BLaER1 treated with 17β-estradiol and CSF1 and Interleukin-3, amounts not matched to agents 10 nM and 100 nM (cell line): ENCODE measurements around the gene FGFRL1.
A peak's percentile ranks its signal among the peaks of the same experiment; 100 is the strongest.

Source experiments
- H3K27ac ChIP-seq, 11 experiments: shearing (Covaris generic); formaldehyde crosslinking; 2 replicates each; pipeline ENCODE4 v1.8.1; 2022
- H3K27me3 ChIP-seq, 11 experiments: shearing (Covaris generic); formaldehyde crosslinking; 2 replicates each; pipeline ENCODE4 v1.8.1; 2022
- H3K36me3 ChIP-seq, 11 experiments: shearing (Covaris generic); formaldehyde crosslinking; 2 replicates each; pipeline ENCODE4 v1.8.1; 2022
- H3K4me1 ChIP-seq, 10 experiments: shearing (Covaris generic); formaldehyde crosslinking; 2 replicates each; pipeline ENCODE4 v1.8.1; 2022
- H3K4me2 ChIP-seq, 11 experiments: shearing (Covaris generic); formaldehyde crosslinking; 2 replicates each; pipeline ENCODE4 v1.8.1; 2022
- H3K4me3 ChIP-seq, 10 experiments: shearing (Covaris generic); formaldehyde crosslinking; 2 replicates each; pipeline ENCODE4 v1.8.1; 2022
- H3K9ac ChIP-seq, 11 experiments: shearing (Covaris generic); formaldehyde crosslinking; 2 replicates each; pipeline ENCODE4 v1.8.1; 2022
- H3K9me3 ChIP-seq, 11 experiments: shearing (Covaris generic); formaldehyde crosslinking; replicated peaks in 1 of 11; 2 replicates each; pipeline ENCODE4 v1.8.1; 2022
- H4K20me1 ChIP-seq, 11 experiments: shearing (Covaris generic); formaldehyde crosslinking; 2 replicates each; pipeline ENCODE4 v1.8.1; 2022
- Cebpa-rat ChIP-seq, 11 experiments: shearing (Covaris generic); IDR thresholded peaks; 2 replicates each; pipeline ENCODE4 v1.8.1; 2022

FGFRL1 gene

GRCh38 chr4:1031346-1031745, 19.9 kb downstream of the FGFRL1 start:
- Histone ChIP-seq H3K9ac (no peak overlapping the region), H3K27ac (no peak overlapping the region), H3K4me1 (peaks cover 22 to 68% (median 48%) of the 10 kb centered on the region in 10 experiments), H3K9me3 (no peaks in the 10 kb centered on the region), H4K20me1 (peaks cover 0 to 69% (median 30%) of the 10 kb centered on the region in 11 experiments; a peak in 16 of 22 replicates), H3K4me3 (no peak overlapping the region), H3K27me3 (peaks cover 38 to 53% (median 41%) of the 10 kb centered on the region in 11 experiments), H3K36me3 (peaks cover 0 to under 1% (median 0%) of the 10 kb centered on the region in 11 experiments; a peak in 1 of 22 replicates), H3K4me2 (peak overlapping the region in 9 of 11 experiments; percentile 64 to 94 (median 89); a peak in 12 of 22 replicates)
- no peak for TF ChIP-seq Cebpa-rat (IDR thresholded peaks at IDR 0.05)

- Histone ChIP-seq H3K9me3 (no peaks in the 10 kb centered on the region), H3K4me1 (peaks cover 21 to 60% (median 45%) of the 10 kb centered on the region in 10 experiments), H3K4me2 (peak overlapping the region in 8 of 11 experiments; percentile 21 to 64 (median 51); a peak in 15 of 22 replicates), H3K27ac (no peak overlapping the region), H3K4me3 (no peak overlapping the region), H3K27me3 (peaks cover 38 to 53% (median 41%) of the 10 kb centered on the region in 11 experiments), H4K20me1 (peaks cover 0 to 61% (median 21%) of the 10 kb centered on the region in 11 experiments; a peak in 15 of 22 replicates), H3K9ac (no peak overlapping the region), H3K36me3 (no peaks in the 10 kb centered on the region)
- no peak for TF ChIP-seq Cebpa-rat (IDR thresholded peaks at IDR 0.05)
These were observed 20.8 kb downstream of the FGFRL1 start for GRCh38 chr4:1031956-1032795.

- no peak for TF ChIP-seq Cebpa-rat (IDR thresholded peaks at IDR 0.05)
- H3K9me3 ChIP-seq, result no peaks in the 10 kb centered on the region
- no peak overlapping the region for H3K9ac ChIP-seq
- H3K4me1 ChIP-seq, result peaks cover 21 to 55% (median 45%) of the 10 kb centered on the region in 10 experiments
- no peak overlapping the region for H3K4me3 ChIP-seq
- no peaks in the 10 kb centered on the region for H3K36me3 ChIP-seq
- H4K20me1 ChIP-seq, result peaks cover 0 to 54% (median 20%) of the 10 kb centered on the region in 11 experiments; a peak in 13 of 22 replicates
- no peak overlapping the region for H3K27ac ChIP-seq
- H3K27me3 ChIP-seq, result peaks cover 38 to 53% (median 41%) of the 10 kb centered on the region in 11 experiments
- H3K4me2 ChIP-seq, result peak overlapping the region in 8 of 11 experiments; percentile 21 to 64 (median 51); a peak in 14 of 22 replicates
These were observed 21.4 kb downstream of the FGFRL1 start for GRCh38 chr4:1032861-1033260.

- no peak overlapping the region for H3K9ac ChIP-seq
- no peak for TF ChIP-seq Cebpa-rat (IDR thresholded peaks at IDR 0.05)
- no peaks in the 10 kb centered on the region for H3K36me3 ChIP-seq
- peaks cover 38 to 53% (median 41%) of the 10 kb centered on the region in 11 experiments for H3K27me3 ChIP-seq
- peaks cover 0 to 43% (median 20%) of the 10 kb centered on the region in 11 experiments; a peak in 11 of 22 replicates for H4K20me1 ChIP-seq
- H3K4me2 ChIP-seq, result peak overlapping the region in 1 of 11 experiments; percentile 59; a peak in 1 of 22 replicates
- no peak overlapping the region for H3K4me3 ChIP-seq
- H3K9me3 ChIP-seq, result no peaks in the 10 kb centered on the region
- H3K4me1 ChIP-seq, result peaks cover 20 to 47% (median 42%) of the 10 kb centered on the region in 10 experiments
- no peak overlapping the region for H3K27ac ChIP-seq
These were observed 22.6 kb downstream of the FGFRL1 start for GRCh38 chr4:1033840-1034551.

GRCh38 chr4:1035510-1035909, 24.1 kb downstream of the FGFRL1 start:
- H3K9me3 ChIP-seq, result no peaks in the 10 kb centered on the region
- H3K27ac ChIP-seq, result no peak overlapping the region
- no peak overlapping the region for H3K4me2 ChIP-seq
- no peak for TF ChIP-seq Cebpa-rat (IDR thresholded peaks at IDR 0.05)
- no peak overlapping the region for H3K4me3 ChIP-seq
- peaks cover 5 to 32% (median 27%) of the 10 kb centered on the region in 10 experiments for H3K4me1 ChIP-seq
- H3K9ac ChIP-seq, result no peak overlapping the region
- H3K36me3 ChIP-seq, result no peaks in the 10 kb centered on the region
- peaks cover 38 to 46% (median 41%) of the 10 kb centered on the region in 11 experiments for H3K27me3 ChIP-seq
- H4K20me1 ChIP-seq, result peaks cover 0 to 39% (median 20%) of the 10 kb centered on the region in 11 experiments; a peak in 11 of 22 replicates

GRCh38 chr4:1036095-1036494, 24.7 kb downstream of the FGFRL1 start:
- H3K27ac ChIP-seq, result no peak overlapping the region
- 0 out of 22 replicates have a peak overlapping the region, but pooled peaks of 1 of the 11 experiments have one; percentile 18 for H3K9ac ChIP-seq
- H3K27me3 ChIP-seq, result peaks cover 37 to 46% (median 41%) of the 10 kb centered on the region in 11 experiments
- peaks cover 0 to 39% (median 19%) of the 10 kb centered on the region in 11 experiments; a peak in 11 of 22 replicates for H4K20me1 ChIP-seq
- H3K4me3 ChIP-seq, result no peak overlapping the region
- no peak overlapping the region for H3K4me2 ChIP-seq
- H3K4me1 ChIP-seq, result peaks cover 3 to 28% (median 22%) of the 10 kb centered on the region in 10 experiments
- no peaks in the 10 kb centered on the region for H3K36me3 ChIP-seq
- no peak for TF ChIP-seq Cebpa-rat (IDR thresholded peaks at IDR 0.05)
- no peaks in the 10 kb centered on the region for H3K9me3 ChIP-seq

GRCh38 chr4:1036976-1037810, 25.8 kb downstream of the FGFRL1 start:
- peaks cover 14 to 29% (median 25%) of the 10 kb centered on the region in 10 experiments for H3K4me1 ChIP-seq
- no peak overlapping the region; a peak in 1 of 22 replicates for H3K9ac ChIP-seq
- H3K27me3 ChIP-seq, result peaks cover 37 to 46% (median 41%) of the 10 kb centered on the region in 11 experiments
- no peaks in the 10 kb centered on the region for H3K9me3 ChIP-seq
- H3K4me2 ChIP-seq, result no peak overlapping the region
- no peaks in the 10 kb centered on the region for H3K36me3 ChIP-seq
- no peak overlapping the region for H3K27ac ChIP-seq
- peaks cover 0 to 30% (median 10%) of the 10 kb centered on the region in 11 experiments; a peak in 10 of 22 replicates for H4K20me1 ChIP-seq
- H3K4me3 ChIP-seq, result no peak overlapping the region
- TF ChIP-seq Cebpa-rat (IDR thresholded peaks at IDR 0.05), result no peak

- TF ChIP-seq Cebpa-rat (IDR thresholded peaks at IDR 0.05), result no peak
- Histone ChIP-seq H3K9me3 (no peaks in the 10 kb centered on the region), H4K20me1 (peaks cover 0 to 14% (median 0%) of the 10 kb centered on the region in 11 experiments; a peak in 6 of 22 replicates), H3K4me2 (no peak overlapping the region), H3K9ac (no peak overlapping the region), H3K4me1 (peaks cover 11 to 28% (median 21%) of the 10 kb centered on the region in 10 experiments), H3K36me3 (no peaks in the 10 kb centered on the region), H3K27ac (no peak overlapping the region), H3K4me3 (no peak overlapping the region), H3K27me3 (peaks cover 23 to 40% (median 34%) of the 10 kb centered on the region in 11 experiments)
These were observed 27.6 kb downstream of the FGFRL1 start for GRCh38 chr4:1038948-1039492.
